GM19193 (cell line): ENCODE measurements around the gene MIEF1.

ENCODE experiments used
- POLR2A ChIP-seq: IDR thresholded peaks from 4 replicates; pipeline ENCODE4 v1.6.1; 2011; ENCODE audit not compliant: insufficient read depth, insufficient read length; ENCODE audit errors: extremely low read depth

Gene MIEF1

DNA sequence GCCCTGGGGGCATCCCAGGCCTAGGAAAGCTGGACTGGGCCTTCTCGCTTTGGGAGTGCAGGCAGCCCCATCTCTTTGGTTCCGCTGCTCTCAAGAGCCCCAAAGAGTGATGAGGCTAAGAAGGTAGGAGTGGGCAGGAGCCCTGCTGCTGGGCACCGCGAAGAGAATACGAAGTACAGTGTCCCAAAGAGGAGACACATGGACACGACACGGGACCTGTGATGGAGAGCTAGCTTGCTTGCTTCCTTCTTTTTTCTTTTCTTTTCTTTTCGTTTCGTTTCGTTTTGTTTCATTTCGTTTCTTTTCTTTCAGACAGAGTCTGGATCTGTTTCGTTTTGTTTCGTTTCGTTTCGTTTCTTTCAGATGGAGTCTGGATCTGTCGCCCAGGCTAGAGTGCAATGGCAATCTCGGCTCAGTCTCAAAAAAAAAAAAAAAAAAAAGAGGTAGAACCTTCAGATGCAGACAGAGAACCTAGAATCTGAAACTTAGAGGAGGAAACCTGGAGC lies 34.6 kb upstream of the MIEF1 start:
- TF ChIP-seq POLR2A, result no peak

GRCh38 chr22:39468487-39469325 lies 33.4 kb upstream of the MIEF1 start:
- TF ChIP-seq POLR2A, result no peak

DNA sequence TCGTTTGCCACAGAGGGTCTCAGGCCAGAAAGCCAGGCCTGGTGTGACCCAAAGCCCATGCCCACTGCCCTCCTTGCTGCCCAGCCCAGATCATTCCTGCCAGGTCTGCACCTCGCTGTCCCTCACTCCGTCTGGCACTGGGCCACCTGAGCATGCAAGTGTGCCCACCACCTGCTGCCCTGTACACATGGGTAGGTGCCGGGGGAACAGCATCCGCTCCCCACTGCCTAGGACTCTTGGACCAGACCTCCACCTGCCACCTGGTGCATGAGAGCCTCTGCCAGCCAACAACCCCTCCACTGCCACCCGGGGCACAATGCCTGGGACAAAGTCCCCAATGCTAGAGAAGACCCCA lies 32.8 kb upstream of the MIEF1 start:
- no peak for TF ChIP-seq POLR2A

DNA sequence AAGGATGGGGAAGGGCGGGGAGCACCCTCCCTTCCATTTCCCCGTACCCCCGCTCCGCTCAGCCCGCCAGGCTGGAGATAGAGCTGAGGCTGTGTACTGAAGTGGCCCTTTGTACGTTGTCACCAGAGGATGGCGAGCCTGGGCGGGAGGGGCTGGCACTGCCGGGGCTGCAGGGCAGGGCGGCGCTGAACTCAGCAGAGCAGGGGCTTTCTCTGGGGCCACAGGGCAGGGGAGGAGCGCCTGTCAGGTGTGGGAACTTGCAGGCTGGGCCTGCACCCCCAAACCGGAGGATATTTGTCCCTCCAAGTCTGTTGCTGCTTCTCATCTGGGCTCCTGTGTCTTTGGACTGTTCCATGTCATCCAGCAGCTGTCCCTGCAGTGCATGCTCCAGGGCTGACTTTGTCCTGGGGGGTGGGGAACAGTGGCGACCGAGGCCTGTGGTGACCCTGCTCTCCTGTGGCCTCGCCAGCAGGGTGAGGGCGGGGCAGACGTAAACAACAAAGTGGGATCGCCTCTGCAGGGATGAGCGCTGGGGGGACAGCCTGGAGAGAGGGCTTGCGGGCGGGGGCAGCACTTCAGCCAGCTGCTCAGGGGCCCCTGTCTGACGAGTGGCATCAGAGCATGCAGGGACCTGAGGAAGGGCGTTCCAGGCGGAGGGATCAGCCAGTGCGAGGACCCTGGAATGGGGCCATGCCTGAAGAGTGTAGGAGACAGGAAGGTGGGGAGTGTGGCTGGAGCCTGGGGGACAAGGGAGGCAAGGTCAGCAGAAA lies 32.2 kb upstream of the MIEF1 start:
- no peak for TF ChIP-seq POLR2A

GRCh38 chr22:39470451-39471291 lies 31.4 kb upstream of the MIEF1 start:
- no peak for TF ChIP-seq POLR2A

DNA sequence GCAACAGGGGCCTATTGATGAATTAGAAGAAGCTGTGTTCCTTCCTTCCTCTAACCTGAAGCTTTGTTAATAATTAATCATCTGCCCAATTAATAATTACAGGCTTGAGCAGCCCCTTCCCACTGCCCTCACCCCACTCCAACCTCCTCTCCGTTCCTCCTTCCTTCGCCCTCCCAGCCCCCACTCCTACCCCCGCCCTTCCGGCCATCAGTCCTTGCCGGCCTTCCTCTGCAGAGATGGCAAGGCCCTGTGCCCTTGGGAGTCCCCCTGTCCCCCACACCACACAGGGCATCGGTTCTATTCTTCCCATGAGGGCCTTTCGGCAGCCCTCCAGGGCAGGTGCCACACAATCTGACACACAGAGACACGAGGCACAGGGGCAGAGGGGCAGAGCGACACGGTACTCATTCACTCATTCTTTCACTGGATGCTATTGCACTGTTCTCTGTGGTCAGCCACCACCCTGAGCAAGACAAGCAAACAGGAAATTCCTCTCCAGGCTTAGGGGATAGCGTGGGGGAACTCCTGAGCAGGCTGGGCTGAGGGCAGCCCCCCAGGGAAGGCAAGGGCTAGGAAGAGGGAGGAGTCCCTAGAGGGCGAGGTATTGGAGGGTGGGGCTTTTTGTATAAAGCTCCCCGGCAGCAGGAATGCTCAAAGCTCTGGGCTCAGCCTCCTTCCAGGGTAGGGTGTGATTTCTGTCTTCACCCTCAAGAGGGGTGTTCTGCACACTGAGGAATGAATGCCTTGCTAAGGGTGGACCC lies 30.5 kb upstream of the MIEF1 start:
- TF ChIP-seq POLR2A, result no peak

- TF ChIP-seq POLR2A, result no peak
These were observed 29.2 kb upstream of the MIEF1 start for GRCh38 chr22:39472570-39473556.

DNA sequence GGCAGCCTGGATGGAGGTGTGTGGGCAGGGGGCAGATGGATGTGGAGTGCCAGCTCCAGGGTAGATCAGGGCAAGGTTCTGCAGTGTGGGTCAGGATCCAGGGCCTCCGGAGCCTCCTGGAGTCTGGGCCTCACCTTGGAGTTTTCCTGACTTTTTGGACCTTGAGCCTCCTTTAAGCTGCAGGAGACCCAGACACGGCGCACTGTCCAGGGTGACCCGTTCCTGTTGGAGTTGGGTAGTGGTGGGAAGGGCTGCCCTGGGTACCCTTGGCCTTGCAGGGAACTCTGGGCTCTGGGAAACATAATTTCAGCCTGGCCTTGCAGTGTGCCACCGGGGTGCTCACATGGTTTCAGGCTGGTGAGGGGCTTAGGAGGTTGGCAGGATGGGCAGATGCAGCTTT lies 28.2 kb upstream of the MIEF1 start:
- no peak for TF ChIP-seq POLR2A

DNA sequence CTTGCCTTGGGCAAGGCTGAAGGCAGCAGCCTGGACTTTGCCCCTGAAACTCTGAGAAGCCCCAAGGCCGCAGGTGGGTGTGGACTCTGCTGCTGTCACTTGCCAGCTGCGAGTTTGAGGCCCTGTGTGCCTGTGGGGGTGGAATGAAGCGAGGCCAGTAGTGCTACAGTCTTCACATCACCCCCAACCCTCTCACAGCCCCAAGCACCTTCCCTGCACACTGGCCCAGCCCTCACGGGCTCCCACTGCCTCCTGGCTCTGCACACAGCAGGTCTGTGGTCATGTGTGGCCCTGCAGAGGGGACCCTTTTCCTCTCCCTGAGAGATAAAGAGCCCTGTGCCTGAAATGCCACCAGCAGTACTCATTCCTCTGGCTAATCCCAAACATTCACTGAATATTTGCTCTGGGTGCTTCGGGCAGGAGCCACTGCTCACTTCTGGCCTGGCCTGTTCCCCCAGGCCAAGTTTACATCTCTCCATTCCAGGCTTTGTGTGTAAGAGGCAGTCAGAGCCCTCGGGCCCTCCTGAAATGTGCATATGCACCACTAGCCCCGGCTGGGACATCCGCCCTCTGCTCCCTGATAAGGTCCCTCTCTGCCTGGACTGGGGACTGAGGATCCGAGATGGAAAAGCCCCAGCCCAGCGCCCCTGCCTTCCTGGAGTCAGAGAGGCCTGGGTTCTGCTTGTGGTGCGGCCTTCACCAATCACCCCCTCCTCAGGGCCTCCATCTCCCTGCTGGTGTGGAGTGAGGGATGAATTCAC lies 27.6 kb upstream of the MIEF1 start:
- TF ChIP-seq POLR2A, result no peak

GRCh38 chr22:39475337-39475736 lies 26.8 kb upstream of the MIEF1 start:
- TF ChIP-seq POLR2A, result no peak

GRCh38 chr22:39475902-39476301 lies 26.2 kb upstream of the MIEF1 start:
- no peak for TF ChIP-seq POLR2A

DNA sequence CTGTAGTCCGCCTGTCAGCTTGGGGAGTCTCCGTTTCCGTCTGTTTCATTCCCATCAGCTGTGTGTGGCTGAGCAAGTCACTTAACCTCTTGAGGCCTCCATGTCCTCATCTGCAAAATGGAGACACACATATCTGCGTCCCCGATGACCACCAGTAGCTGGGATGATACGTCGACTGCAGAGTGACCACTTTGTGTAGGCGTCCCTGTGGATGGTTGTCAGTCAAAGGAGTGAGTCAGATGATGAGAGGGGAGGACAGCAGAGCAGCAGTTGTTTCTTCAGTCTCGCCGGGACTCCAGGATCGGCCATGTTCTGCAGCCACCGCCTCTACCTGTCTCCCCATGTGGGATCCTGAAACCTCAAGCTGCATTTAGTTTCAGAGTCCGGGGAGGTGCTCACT lies 25.4 kb upstream of the MIEF1 start:
- TF ChIP-seq POLR2A, result no peak
